HG02852 (cell line): ENCODE results near the gene SMIM32.

Experiments
- ATAC-seq: cut with Tn5 transposase; IDR thresholded peaks from one replicate; pipeline ENCODE4 v1.9.1; 2021; ENCODE audit warnings: mild to moderate bottlenecking, moderate library complexity; ENCODE audit not compliant: unreplicated experiment

The SMIM32 gene

GRCh38 chr5:136208916-136209315 is 16.0 kb upstream of the SMIM32 start:
- no peak for ATAC-seq

GRCh38 chr5:136207631-136208030 is 14.7 kb upstream of the SMIM32 start:
- ATAC-seq, result no peak

GRCh38 chr5:136206361-136206760 is 13.4 kb upstream of the SMIM32 start:
- no peak for ATAC-seq

GRCh38 chr5:136205941-136206340 is 13.0 kb upstream of the SMIM32 start:
- no peak for ATAC-seq

GRCh38 chr5:136205061-136205702 is 12.2 kb upstream of the SMIM32 start:
- no peak for ATAC-seq

- no peak for ATAC-seq
These were observed 10.5 kb upstream of the SMIM32 start for GRCh38 chr5:136203303-136203922.

GRCh38 chr5:136202469-136203205 is 9.7 kb upstream of the SMIM32 start:
- no peak for ATAC-seq

- no peak for ATAC-seq
These were observed 8.9 kb upstream of the SMIM32 start for GRCh38 chr5:136201870-136202269.

- ATAC-seq, result no peak
These were observed 7.8 kb upstream of the SMIM32 start for GRCh38 chr5:136200761-136201160.

GRCh38 chr5:136200130-136200529 is 7.2 kb upstream of the SMIM32 start:
- ATAC-seq, result no peak

- no peak for ATAC-seq
These were observed 6.4 kb upstream of the SMIM32 start for GRCh38 chr5:136199408-136199807.

- ATAC-seq, result no peak
These were observed 5.5 kb upstream of the SMIM32 start for GRCh38 chr5:136198453-136198852.

GRCh38 chr5:136197462-136198142 is 4.6 kb upstream of the SMIM32 start:
- ATAC-seq, result no peak

GRCh38 chr5:136195971-136196820 is 3.2 kb upstream of the SMIM32 start:
- ATAC-seq, result no peak

GRCh38 chr5:136194576-136194975 is 1.6 kb upstream of the SMIM32 start:
- ATAC-seq, result no peak

GRCh38 chr5:136193322-136193935 is 467 bp upstream of the SMIM32 start:
- ATAC-seq, result no peak

GRCh38 chr5:136192015-136192525 is 892 bp downstream of the SMIM32 start:
- no peak for ATAC-seq

GRCh38 chr5:136191304-136192014 is 1.5 kb downstream of the SMIM32 start:
- no peak for ATAC-seq

- no peak for ATAC-seq
These were observed 2.1 kb downstream of the SMIM32 start for GRCh38 chr5:136190904-136191303.
